Kidney epithelial cell (primary cell): ENCODE measurements around the gene KIF17. TPM values are rescaled to one million over a fixed set of nuclear protein-coding genes. Genes with fewer than 3 reads are reported as not detected.

Experiments
- DNase-seq: peaks from one replicate; pipeline ENCODE4 v3.0.0-alpha.2; 2010; ENCODE audit warnings: low read depth
- H3K27me3 ChIP-seq: 2 replicates; pipeline ENCODE4 v1.6.0; 2011; ENCODE audit warnings: low read length; ENCODE audit not compliant: control insufficient read depth, insufficient read depth
- H3K36me3 ChIP-seq: 2 replicates; pipeline ENCODE4 v1.5.1; 2011; ENCODE audit warnings: low read length; ENCODE audit not compliant: control insufficient read depth, insufficient read depth
- H3K4me3 ChIP-seq: 2 replicates; pipeline ENCODE4 v1.5.1; 2011; ENCODE audit warnings: low read depth, mild to moderate bottlenecking, control low read depth, low read length
- total RNA-seq: library from RNA; depleted of rRNA; stranded (reverse); fragments of >200 nt; gene quantifications from 2 replicates; pipeline ENCODE4 v1.2.3, GENCODE V29; 2015
- TF ChIP-seq, protein P1 (sequence below): IDR thresholded peaks from 2 replicates; pipeline ENCODE4 v1.5.1; 2011; ENCODE audit warnings: mild to moderate bottlenecking, moderate library complexity, low read length, control low read depth, inconsistent platforms; ENCODE audit not compliant: insufficient read depth, poor library complexity, severe bottlenecking

Gene KIF17
- total RNA-seq, 1 donor from 2014 or later, result 1.3 TPM

DNA sequence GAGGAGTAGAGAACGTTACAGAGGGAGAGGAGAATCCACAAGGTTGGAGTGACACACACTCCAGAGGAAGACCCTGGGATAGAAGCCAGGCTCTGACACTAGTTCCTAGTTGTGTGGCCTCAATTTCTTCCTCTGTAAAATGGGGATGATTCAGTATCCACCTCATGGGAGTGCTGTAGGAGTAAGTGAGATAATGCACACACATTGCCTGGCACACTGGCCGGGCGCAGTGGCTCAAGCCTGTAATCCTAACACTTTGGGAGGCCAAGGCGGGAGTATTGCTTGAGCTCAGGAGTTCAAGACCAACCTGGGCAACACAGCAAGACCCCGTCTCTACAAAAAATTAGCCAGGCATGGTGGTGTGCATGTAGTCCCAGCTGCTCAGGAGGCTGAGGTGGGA lies 8.9 kb downstream of the KIF17 start:
- Histone ChIP-seq H3K27me3 (no peaks in the 10 kb centered on the region), H3K36me3 (no peaks in the 10 kb centered on the region), H3K4me3 (no peak overlapping the region)
- no peak for DNase-seq
- TF ChIP-seq, protein P1, sequence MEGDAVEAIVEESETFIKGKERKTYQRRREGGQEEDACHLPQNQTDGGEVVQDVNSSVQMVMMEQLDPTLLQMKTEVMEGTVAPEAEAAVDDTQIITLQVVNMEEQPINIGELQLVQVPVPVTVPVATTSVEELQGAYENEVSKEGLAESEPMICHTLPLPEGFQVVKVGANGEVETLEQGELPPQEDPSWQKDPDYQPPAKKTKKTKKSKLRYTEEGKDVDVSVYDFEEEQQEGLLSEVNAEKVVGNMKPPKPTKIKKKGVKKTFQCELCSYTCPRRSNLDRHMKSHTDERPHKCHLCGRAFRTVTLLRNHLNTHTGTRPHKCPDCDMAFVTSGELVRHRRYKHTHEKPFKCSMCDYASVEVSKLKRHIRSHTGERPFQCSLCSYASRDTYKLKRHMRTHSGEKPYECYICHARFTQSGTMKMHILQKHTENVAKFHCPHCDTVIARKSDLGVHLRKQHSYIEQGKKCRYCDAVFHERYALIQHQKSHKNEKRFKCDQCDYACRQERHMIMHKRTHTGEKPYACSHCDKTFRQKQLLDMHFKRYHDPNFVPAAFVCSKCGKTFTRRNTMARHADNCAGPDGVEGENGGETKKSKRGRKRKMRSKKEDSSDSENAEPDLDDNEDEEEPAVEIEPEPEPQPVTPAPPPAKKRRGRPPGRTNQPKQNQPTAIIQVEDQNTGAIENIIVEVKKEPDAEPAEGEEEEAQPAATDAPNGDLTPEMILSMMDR, result no peak

DNA sequence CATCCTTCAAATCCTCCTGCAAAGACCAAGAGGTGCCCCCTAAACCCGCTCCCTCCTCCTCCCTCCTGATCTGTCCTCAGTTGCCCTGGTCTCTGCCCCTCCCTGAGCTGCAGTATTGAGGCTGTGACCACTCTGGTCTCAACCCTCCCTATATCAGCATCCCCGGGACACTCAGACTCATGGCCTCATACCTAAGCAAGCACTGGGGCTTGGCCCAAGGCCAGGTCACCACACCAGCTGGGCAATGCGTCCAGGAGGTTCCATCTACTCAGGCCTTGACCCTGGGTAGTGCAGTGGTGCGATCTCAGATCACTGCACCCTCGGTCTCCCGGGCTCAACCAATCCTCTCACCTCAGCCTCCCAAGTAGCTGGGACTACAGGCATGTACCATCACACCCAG lies 9.8 kb downstream of the KIF17 start:
- TF ChIP-seq, protein P1, result no peak
- Histone ChIP-seq H3K4me3 (no peak overlapping the region), H3K27me3 (no peaks in the 10 kb centered on the region), H3K36me3 (no peaks in the 10 kb centered on the region)
- no peak for DNase-seq

DNA sequence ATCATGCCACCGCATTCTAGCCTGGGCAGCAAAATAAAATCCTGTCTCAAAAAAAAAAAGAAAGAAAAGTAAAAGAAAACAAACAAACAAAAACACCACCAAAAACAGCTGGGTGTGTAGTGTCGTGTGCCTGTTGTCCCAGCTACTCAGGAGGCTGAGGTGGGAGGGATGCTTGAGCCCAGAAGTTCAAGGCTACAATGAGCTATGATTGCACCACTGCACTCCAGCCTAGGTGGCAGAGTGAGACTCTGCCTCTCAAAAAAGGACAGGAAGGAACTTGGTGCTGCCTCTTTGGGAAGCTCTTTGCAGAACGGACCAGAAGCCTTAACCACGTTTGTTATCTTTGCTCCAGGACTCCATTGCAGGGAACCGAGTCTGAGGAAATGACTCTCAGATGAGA lies 11.0 kb downstream of the KIF17 start:
- no peak overlapping the region for H3K4me3 ChIP-seq
- no peaks in the 10 kb centered on the region for H3K27me3 ChIP-seq
- H3K36me3 ChIP-seq, result no peaks in the 10 kb centered on the region
- TF ChIP-seq, protein P1, result no peak
- DNase-seq, result no peak

DNA sequence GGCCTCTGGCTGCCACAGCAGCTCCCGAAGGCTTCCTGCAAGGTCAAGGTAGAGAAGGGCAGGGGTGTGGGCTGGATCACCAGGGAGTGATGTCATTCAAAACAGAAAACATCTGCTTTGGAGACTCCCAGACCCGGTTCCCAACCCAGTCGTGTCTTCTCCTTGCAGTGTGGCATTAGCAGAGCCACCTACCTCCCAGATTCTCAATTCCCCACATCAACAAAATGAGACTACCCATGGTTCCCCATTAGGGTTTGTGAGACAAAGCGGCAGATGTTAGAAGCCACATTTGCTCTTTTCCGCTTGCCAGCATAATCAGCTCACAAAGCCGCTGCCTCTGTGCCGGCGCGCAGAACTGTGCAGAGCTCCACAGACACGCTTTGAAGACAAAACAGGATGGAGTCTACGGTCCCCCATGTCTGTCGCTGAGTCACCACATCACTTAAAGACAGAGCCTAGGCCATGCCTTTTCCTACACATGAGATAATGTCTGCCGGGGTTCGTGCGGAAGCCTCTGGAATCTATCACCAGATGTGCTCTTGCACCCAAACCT lies 12.5 kb downstream of the KIF17 start:
- TF ChIP-seq, protein P1, result no peak
- Histone ChIP-seq H3K36me3 (no peaks in the 10 kb centered on the region), H3K27me3 (no peaks in the 10 kb centered on the region), H3K4me3 (no peak overlapping the region)
- DNase-seq, result no peak

DNA sequence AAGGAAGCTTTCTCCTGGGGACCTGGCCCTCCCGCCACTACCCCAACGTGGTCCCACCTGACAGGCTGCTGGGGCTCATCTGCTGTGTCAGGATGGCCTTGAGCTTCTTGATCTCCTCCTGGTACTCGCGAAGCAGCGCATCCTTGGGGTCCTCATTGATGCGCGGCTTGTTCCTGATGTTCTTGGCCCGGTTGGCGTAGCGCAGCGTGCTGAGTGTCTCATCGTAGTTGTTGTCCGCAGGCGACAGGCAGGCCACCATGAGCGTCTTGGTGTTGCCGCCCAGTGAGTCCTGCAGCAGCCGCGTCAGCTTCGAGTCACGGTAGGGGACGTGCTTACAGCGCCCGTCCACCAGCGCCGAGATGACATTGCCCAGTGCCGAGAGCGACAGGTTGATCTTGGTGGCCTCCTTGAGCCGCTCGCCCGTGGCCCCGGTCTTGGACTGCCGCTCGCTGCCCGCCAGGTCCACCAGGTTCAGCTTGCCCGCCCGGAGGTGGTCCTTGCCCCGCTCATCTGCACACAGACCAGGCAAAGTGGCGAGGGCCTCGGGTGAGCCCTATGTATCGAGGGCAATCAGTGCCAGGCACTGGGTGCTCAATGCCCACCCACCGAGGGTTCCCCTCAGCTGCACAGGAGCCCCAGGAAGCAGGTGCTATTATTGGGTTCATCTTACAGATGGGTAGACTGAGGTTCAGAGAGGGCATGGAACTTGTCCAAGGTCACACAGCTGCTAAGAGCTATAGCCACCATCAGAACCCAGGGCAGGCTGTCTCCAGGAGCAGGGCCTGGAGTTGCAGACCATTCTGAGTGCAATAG lies 13.2 kb downstream of the KIF17 start:
- TF ChIP-seq, protein P1, result no peak
- Histone ChIP-seq H3K4me3 (no peak overlapping the region), H3K27me3 (no peaks in the 10 kb centered on the region), H3K36me3 (no peaks in the 10 kb centered on the region)
- no peak for DNase-seq
